Lower leg skin (tissue), 3 donors: ENCODE data around the gene IL6R.

Experiments used
- POLR2A ChIP-seq, 2 donors: fragments of 450-650 bp; IDR thresholded peaks; one replicate each; pipeline ENCODE4 v1.6.1; 2016 to 2017; ENCODE audit warnings: antibody characterized with exemption in 2 of 2, mild to moderate bottlenecking in 1 of 2, moderate library complexity in 1 of 2
- TF ChIP-seq, protein P1 (sequence below), 3 donors: fragments of 450-650 bp; IDR thresholded peaks; one replicate each; pipeline ENCODE4 v1.5.1; 2016; ENCODE audit warnings: antibody characterized with exemption in 3 of 3, mild to moderate bottlenecking in 3 of 3, moderate library complexity in 2 of 3

DNA sequence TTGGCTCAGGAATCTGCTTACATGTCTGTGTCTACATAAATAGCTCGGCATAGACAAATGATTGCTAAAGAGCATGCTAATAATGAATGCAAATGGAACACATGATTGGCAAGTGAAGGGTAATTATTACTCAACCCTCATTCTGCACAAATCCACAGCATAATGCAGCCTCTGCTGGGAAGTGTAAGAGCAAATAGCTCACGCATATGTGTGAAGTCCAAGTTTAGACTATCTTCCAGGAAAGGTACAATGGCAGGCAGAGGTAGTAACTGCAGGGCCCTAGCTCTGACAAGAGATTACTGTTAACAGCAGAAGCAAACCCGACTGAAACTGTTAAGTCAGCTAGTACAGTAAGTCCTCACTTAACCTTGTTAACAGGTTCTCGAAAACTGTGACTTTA lies 7.0 kb upstream of the IL6R start:
- TF ChIP-seq, protein P1, sequence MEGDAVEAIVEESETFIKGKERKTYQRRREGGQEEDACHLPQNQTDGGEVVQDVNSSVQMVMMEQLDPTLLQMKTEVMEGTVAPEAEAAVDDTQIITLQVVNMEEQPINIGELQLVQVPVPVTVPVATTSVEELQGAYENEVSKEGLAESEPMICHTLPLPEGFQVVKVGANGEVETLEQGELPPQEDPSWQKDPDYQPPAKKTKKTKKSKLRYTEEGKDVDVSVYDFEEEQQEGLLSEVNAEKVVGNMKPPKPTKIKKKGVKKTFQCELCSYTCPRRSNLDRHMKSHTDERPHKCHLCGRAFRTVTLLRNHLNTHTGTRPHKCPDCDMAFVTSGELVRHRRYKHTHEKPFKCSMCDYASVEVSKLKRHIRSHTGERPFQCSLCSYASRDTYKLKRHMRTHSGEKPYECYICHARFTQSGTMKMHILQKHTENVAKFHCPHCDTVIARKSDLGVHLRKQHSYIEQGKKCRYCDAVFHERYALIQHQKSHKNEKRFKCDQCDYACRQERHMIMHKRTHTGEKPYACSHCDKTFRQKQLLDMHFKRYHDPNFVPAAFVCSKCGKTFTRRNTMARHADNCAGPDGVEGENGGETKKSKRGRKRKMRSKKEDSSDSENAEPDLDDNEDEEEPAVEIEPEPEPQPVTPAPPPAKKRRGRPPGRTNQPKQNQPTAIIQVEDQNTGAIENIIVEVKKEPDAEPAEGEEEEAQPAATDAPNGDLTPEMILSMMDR (IDR thresholded peaks at IDR 0.05) = no peak
- TF ChIP-seq POLR2A (IDR thresholded peaks at IDR 0.05) = no peak
